ENCODE data around the gene RESP18.

DNA sequence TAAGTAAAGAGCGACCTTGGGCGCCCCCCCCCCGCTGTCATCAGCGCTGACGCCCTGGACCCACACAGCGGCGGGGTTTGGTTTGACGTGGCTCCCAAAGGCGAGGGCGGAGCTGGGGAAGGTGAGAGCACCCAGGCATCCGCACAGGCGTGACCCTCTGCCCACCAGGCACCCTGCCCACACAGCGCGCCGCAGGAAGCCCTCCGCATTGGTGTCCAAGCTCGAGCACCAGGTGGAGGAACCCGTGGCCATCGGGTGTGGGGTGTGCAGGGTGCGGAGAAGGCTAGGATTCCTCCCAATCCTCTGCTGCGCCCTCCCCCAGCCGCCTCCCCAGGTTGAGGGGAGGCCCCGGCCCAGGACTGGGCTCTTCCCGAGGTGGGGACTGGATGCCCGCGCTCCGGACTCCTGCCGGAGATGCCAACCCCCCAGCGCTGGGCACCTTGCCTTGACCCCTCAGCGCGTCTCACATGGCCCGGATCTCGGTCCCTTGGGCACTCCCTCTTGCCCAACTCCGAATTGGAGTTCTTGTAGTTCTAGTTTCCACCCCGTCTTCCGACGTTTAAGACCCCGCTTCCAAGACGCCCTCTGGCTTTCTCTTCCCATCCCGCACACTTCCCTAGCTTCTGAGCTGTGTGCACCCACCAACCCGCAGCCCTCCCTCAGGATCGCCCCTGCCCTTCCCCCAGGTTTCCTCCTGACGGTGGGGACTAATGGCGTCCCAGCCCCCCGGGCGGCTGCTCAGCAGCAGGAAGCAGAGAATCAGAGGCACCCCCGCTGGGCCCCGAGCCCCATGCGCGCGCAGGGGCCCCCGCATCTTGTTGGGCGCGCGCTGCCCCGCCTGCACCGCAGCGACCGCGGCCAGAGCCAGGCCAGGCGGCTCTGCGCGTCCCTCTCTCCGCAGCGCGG lies 25.9 kb upstream of the RESP18 start:
- TF ChIP-seq, protein P1, sequence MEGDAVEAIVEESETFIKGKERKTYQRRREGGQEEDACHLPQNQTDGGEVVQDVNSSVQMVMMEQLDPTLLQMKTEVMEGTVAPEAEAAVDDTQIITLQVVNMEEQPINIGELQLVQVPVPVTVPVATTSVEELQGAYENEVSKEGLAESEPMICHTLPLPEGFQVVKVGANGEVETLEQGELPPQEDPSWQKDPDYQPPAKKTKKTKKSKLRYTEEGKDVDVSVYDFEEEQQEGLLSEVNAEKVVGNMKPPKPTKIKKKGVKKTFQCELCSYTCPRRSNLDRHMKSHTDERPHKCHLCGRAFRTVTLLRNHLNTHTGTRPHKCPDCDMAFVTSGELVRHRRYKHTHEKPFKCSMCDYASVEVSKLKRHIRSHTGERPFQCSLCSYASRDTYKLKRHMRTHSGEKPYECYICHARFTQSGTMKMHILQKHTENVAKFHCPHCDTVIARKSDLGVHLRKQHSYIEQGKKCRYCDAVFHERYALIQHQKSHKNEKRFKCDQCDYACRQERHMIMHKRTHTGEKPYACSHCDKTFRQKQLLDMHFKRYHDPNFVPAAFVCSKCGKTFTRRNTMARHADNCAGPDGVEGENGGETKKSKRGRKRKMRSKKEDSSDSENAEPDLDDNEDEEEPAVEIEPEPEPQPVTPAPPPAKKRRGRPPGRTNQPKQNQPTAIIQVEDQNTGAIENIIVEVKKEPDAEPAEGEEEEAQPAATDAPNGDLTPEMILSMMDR (IDR thresholded peaks at IDR 0.05; ENCODE audit: borderline replicate concordance, extremely low read depth, low read length, poor library complexity, severe bottlenecking) = no peak
- no peak for TF ChIP-seq EZH2 (IDR thresholded peaks at IDR 0.05; ENCODE audit: borderline replicate concordance, low read depth, low read length, severe bottlenecking)

Measured in DND-41 (cell line).